ENCODE measurements around the gene ENPP6. TPM values are rescaled to one million over a fixed set of nuclear protein-coding genes. Genes with fewer than 3 reads are reported as not detected.

Gene ENPP6
- polyA plus RNA-seq, 1 experiment, result not detected

DNA sequence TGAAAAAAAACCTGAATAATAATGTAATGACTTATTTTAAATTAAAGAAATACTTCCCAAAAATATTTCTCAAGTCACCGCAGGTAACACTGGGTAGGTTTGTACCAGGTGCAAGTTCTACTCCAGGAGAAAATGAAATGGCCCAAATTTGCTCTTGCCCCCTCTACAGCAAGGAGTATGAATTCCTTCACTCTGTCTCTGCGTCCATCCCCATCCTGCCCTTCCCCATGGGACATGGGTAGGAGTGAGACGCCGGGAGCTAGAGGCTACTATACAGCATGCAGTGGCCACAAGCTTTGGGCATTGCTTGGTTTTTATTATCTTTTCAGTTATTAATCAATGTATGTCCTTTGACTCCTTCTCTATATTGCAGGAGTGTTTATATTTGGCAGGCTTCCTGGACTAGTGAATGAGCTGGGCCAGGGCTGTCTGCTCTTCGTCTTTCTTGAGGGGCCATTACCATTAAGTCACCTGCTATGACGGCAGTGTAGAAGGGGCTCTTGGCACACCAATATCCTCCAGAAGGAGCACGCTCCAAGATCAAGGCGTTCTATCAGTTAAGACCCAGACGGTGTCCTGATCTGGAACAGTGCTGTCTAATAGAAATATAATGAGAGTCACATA is 149.6 kb downstream of the ENPP6 start:
- ChIA-PET CTCF (no interaction called here), POLR2A (no interaction called here)
- H3K4me3 ChIP-seq (ENCODE audit: low read depth, low read length), result no peak overlapping the region
- TF ChIP-seq, protein P1, sequence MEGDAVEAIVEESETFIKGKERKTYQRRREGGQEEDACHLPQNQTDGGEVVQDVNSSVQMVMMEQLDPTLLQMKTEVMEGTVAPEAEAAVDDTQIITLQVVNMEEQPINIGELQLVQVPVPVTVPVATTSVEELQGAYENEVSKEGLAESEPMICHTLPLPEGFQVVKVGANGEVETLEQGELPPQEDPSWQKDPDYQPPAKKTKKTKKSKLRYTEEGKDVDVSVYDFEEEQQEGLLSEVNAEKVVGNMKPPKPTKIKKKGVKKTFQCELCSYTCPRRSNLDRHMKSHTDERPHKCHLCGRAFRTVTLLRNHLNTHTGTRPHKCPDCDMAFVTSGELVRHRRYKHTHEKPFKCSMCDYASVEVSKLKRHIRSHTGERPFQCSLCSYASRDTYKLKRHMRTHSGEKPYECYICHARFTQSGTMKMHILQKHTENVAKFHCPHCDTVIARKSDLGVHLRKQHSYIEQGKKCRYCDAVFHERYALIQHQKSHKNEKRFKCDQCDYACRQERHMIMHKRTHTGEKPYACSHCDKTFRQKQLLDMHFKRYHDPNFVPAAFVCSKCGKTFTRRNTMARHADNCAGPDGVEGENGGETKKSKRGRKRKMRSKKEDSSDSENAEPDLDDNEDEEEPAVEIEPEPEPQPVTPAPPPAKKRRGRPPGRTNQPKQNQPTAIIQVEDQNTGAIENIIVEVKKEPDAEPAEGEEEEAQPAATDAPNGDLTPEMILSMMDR (IDR thresholded peaks at IDR 0.05; ENCODE audit: insufficient read depth, low read depth, low read length), result no peak
- DNase-seq (ENCODE audit: low read depth), result no peak
- H3K36me3 ChIP-seq (ENCODE audit: control insufficient read depth, insufficient read depth, low read length), result no peaks in the 10 kb centered on the region
- no peaks in the 10 kb centered on the region for H3K27me3 ChIP-seq (ENCODE audit: control insufficient read depth, insufficient read depth, low read length)

DNA sequence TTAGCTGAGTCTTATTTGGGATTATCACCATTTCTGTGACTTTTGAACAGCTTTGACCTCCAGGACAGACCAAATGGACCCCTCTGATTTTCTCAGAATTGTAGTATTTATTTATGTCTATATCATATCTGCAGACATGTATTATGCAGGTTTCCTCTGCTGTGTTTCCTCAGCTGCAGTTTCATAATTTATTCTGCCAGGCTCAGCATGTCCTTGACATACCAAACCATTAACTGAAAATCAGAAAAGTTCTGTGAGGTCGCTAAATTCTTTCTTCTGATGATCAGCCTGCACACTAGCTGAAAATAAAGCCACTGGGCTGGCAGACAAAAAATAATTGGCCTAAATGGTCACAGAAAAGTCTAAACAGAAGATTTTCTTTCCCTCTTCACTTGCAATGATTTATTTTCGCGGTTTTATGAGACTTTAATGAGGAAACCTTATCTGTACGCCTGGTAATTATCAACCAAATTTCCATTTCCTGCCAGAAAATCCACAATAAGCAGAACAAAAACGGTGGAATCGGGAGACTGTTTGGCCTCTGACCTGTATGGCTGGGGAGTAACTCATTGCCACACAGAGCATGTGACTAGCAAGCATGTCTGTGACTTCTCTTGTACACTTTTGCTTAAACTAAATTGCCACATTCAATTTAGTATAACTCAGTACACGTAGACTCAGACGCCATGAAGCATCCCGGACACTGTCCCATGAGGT is 150.9 kb downstream of the ENPP6 start:
- DNase-seq (ENCODE audit: low read depth), result no peak
- H3K36me3 ChIP-seq (ENCODE audit: control insufficient read depth, insufficient read depth, low read length), result no peaks in the 10 kb centered on the region
- H3K4me3 ChIP-seq (ENCODE audit: low read depth, low read length), result no peak overlapping the region
- CTCF ChIA-PET, result no interaction called here
- no peaks in the 10 kb centered on the region for H3K27me3 ChIP-seq (ENCODE audit: control insufficient read depth, insufficient read depth, low read length)
- POLR2A ChIA-PET, result no interaction called here
- TF ChIP-seq, protein P1 (IDR thresholded peaks at IDR 0.05; ENCODE audit: insufficient read depth, low read depth, low read length), result no peak

DNA sequence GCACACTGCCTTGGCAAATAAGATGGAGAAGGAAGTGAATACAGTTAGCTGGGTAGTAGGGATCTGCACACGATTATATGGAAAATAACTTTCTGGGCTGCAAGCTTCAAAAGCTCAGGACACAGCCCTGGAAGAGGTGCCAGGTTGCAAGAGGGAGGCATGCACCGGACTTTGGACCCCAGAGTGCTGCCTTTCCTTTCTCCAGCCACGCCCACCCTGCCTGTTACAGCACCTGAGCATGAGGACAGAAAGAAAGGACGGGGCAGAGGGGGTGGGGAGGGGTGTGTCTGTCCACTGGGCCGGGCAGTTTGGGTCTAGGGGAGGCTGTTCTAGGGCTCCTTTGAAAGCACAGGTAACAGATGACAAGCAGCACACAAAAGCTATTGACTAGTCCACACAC is 152.8 kb downstream of the ENPP6 start:
- DNase-seq (ENCODE audit: low read depth), result no peak
- no peak overlapping the region for H3K4me3 ChIP-seq (ENCODE audit: low read depth, low read length)
- POLR2A ChIA-PET, result no interaction called here
- CTCF ChIA-PET, result no interaction called here
- no peaks in the 10 kb centered on the region for H3K27me3 ChIP-seq (ENCODE audit: control insufficient read depth, insufficient read depth, low read length)
- TF ChIP-seq, protein P1 (IDR thresholded peaks at IDR 0.05; ENCODE audit: insufficient read depth, low read depth, low read length), result no peak
- no peaks in the 10 kb centered on the region for H3K36me3 ChIP-seq (ENCODE audit: control insufficient read depth, insufficient read depth, low read length)

DNA sequence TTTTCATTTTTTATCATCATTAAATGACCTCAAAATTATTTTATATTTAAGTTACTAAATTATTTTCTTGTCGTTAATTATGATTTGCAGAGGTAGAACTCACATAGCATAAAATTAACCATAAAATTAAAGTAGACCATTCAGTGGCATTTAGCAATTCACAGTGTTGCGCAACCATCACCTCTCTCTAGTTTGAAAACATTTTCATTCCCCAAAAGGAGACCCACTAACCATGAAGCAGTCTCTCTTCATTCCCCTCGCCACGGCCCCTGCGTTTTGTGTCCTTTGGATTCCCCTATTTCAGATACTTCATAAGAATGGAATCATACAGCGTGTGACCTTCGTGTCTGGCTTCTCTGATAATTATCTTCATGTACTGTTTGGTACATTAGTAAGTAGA is 154.9 kb downstream of the ENPP6 start:
- no peak for DNase-seq (ENCODE audit: low read depth)
- Histone ChIP-seq H3K27me3 (ENCODE audit: control insufficient read depth, insufficient read depth, low read length) (no peaks in the 10 kb centered on the region), H3K4me3 (ENCODE audit: low read depth, low read length) (no peak overlapping the region), H3K36me3 (ENCODE audit: control insufficient read depth, insufficient read depth, low read length) (no peaks in the 10 kb centered on the region)
- ChIA-PET CTCF (no interaction called here), POLR2A (no interaction called here)
- TF ChIP-seq, protein P1 (IDR thresholded peaks at IDR 0.05; ENCODE audit: insufficient read depth, low read depth, low read length), result no peak

DNA sequence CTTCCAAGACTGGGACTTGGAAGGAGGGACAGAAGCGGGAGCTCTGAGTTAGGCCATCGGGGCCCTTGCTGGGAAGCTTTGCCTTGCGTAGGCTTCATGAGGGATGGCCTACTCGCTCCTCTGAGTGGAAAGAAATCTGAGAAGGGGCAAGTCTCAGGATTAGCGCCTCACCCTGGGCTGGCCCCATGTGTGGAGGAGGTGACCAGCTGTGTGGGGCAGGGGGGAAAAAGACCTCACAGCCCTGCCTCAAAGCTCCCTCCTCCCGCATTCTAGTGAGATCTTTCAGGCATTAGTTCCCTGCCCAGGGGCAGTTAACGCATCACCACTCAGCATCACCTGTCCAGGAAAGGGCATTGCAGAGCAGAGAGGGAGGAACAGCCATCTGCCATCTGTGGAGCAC is 156.1 kb downstream of the ENPP6 start:
- TF ChIP-seq, protein P1 (IDR thresholded peaks at IDR 0.05; ENCODE audit: insufficient read depth, low read depth, low read length), result no peak
- POLR2A ChIA-PET, result no interaction called here

More for the DNA sequence above, 156.1 kb downstream of the ENPP6 start:
- Histone ChIP-seq H3K36me3 (ENCODE audit: control insufficient read depth, insufficient read depth, low read length) (no peaks in the 10 kb centered on the region), H3K4me3 (ENCODE audit: low read depth, low read length) (no peak overlapping the region), H3K27me3 (ENCODE audit: control insufficient read depth, insufficient read depth, low read length) (no peaks in the 10 kb centered on the region)
- no peak for DNase-seq (ENCODE audit: low read depth)
- CTCF ChIA-PET, result no interaction called here
